HG02981 (cell line): ENCODE measurements around the gene TCEAL1.
"Not testable (repeated sequence)": the region's sequence is repeated elsewhere in the genome, so short reads cannot be mapped to it uniquely, and the experiment has no call there.

ENCODE experiments used
- ATAC-seq: cut with Tn5 transposase; IDR thresholded peaks from one replicate; pipeline ENCODE4 v1.9.1; 2021; ENCODE audit warnings: mild to moderate bottlenecking, moderate library complexity; ENCODE audit not compliant: unreplicated experiment

The TCEAL1 gene

DNA sequence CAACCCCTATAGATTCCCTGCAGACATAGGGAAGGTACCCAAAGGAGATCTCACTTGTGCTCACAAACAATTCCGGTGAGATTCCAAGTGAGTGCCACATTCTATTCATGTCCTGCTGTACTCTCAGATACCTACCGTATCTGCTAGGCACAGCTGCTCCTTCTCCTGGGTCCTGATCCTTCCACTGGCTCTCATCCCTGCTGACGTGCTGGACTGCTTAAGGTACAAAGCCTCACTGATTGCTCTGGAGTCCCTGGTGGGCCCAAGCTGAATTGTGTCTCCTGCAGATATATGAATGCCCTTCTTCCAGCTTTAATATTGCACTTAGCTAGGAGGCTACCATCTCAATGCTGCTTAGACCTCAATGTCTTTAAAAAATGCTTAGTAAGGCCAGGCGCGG, 2.4 kb downstream of the TCEAL1 start:
- no peak for ATAC-seq

DNA sequence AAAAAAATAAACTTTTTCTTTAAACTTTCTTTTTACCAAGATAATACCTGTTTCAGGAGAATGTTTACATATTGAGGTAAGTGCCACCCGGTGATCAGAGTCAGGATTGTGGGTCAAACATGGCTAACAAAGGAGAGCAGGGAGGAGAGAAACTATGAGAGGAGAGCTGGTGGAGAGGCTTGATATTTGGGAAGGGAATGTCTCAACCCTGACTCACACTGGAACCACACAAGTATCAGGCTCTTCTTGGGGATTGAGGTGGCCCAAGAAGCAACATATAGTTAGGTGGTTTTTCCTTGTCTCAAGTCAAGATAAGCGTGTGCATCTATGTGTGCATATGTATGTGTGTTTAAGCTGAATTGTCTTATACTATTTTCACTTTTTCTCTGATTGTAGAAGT, 6.7 kb downstream of the TCEAL1 start:
- ATAC-seq: no peak

DNA sequence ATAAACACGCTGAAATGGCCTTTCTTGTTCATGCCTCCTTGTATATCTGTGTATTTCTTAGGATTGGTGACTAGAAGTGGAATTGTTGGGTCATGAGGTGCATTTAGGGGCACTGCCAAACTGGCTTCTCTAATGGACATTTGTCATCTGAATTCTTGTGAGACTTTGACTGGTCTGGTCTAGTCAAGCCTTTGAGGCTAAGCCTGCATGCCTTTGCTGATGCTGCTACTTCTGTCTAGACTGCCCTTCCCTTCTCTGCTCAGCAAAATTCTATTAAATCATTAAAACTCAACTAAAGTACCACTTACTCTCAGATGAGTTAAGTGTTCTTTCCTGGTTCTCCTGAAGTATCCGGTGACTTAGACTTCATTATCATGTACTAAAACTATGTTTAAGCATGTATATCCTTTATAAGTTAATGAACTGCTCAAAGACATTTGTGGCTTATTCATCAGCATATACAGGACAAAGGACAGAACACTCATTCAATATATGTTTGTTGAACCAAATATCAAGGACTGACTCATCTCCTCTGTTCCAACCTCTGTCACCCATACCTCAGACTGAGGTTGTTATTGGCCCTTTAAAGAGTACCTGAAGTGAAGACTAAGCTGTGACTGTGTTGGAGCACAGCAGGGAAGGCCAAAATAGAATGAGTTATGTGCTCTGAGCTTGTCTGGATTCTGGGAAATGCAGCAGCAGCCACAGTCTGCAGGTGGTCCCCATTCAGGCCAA, 9.0 kb downstream of the TCEAL1 start:
- ATAC-seq: no peak

DNA sequence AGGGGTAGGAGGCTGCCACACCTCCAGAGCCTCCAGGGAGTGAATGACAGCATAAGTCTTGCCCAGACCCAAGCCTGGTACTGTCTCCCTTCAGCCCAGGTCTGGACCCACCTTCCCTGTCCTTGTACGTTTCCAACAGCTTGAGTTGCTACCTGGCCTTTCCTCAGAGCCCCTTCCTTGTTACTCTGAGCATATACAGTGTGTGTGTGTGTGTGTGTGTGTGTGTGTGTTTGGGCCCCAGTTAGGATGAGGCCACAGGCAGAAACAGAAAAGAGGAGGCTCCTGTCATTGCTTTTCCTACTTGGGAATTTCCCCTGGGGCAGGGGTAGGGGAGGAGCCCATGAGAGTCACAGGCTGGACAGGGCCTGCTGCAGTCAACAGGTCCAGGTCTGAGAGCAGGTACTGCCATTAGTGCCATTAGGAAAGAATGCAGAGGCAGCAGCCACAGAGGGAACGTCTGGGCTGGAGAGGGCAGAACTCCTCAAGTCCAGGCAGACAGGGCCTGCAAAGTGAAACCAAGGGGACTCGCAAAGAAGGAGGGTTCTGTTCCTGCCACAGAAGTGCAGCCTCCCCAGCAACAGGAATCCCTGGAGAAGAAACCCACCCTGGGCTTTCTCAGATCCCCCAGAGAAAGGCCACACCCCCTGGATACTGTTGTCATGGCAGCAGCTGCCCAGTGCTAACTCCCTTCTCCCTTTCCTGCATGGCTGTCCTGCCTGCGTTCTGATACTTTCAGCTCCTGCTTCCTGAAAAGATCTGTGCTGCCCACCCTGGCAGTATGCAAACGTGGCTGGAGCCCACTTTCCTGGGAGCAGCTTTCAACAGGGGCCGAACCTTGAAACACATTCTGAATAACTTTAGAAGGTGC, 9.9 kb downstream of the TCEAL1 start:
- not testable (repeated sequence) for ATAC-seq

DNA sequence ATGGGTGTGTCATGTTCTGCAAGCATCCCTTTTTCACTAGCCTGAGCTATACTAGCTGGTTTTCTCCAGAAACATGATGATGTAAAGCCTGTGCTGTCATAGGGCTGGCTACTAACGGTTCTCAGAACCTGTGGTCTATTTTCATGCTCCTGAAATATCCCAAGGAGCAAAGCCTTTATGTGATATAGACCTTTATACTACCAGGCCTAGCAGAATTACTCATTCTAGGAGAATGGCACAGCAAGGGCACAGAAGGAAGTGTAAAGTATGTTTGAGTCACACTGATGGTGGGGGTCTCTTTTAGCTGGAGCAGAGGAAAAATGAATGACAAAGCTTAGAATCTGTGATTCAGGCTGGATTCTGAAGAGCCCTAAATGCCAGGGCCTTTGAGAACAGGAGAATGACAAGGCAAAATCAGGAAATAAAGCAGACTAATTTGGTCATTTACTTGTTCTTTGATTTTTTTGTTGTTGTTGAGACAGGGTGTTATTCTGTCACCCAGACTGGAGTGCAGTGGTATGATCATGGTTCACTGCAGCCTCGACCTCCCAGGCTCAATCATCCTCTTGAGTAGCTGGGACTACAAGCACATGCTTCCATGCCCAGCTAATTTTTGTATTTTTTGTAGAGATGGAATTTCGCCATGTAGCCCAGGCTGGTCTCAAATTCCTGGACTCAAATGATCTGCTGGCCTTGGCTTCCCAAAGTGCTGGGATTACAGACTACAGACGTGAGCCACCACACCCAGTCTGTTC, 11.8 kb downstream of the TCEAL1 start:
- no peak for ATAC-seq

DNA sequence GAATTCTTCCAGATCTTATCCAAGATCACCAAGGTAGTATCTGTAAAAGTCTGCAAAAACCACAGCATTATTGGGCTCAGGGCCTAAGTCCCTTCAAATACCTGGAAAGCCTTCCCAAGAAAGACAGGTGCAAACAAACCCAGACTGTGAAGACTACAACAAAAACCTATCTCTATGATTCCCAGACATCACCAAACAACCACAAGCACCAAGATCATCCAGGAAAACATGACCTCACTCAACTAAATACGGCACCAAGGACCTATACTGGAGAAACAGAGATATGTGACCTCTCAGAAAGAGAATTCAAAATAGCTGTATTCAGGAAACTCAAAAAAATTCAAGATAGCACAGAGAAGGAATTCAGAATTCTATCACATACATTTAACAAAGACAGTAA, 15.3 kb downstream of the TCEAL1 start:
- ATAC-seq: no peak

DNA sequence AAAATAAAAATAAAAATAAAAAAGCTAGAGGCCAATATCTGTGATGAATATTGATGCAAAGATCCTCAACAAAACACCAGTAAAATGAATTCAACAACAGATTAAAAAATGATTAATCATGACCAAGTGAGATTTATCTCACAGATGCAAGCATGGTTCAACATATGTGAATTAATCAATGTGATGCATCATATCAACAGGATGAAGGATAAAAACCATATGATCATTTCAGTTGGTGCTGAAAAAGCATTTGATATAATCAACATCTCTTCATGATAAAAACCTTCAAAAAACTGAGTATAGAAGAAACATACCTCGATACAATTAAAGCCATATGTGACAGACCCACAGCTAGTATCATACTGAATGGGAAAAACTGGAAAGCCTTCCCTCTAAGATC, 18.9 kb downstream of the TCEAL1 start:
- ATAC-seq: no peak

DNA sequence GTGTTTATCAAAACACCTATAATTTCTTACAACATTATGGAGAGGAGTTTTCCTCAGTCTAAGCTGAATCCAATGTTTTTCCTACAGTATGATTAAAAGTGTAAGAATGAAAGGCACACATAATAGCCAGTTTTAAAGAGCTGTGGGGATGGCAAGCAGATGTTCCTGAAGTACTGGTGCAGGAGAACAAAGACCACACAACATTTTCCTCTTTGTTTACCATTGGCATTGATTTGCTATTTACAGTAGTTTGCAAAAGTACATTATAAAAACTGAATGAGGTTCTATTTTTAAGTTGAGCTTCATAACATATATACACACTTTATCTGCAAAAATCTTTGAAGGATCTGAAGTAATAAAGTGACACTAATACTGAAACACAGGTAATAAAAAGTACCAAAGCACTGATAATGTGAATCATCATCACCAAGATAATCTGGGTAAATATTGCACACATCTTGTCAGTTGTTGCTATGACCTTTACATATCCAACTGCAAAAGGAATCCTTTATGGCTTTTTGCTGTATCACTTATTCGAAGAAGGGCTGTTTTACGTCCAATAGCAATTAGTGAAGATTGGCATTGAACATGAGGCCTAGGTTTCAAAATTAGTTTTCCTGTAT, 22.5 kb downstream of the TCEAL1 start:
- ATAC-seq: no peak

DNA sequence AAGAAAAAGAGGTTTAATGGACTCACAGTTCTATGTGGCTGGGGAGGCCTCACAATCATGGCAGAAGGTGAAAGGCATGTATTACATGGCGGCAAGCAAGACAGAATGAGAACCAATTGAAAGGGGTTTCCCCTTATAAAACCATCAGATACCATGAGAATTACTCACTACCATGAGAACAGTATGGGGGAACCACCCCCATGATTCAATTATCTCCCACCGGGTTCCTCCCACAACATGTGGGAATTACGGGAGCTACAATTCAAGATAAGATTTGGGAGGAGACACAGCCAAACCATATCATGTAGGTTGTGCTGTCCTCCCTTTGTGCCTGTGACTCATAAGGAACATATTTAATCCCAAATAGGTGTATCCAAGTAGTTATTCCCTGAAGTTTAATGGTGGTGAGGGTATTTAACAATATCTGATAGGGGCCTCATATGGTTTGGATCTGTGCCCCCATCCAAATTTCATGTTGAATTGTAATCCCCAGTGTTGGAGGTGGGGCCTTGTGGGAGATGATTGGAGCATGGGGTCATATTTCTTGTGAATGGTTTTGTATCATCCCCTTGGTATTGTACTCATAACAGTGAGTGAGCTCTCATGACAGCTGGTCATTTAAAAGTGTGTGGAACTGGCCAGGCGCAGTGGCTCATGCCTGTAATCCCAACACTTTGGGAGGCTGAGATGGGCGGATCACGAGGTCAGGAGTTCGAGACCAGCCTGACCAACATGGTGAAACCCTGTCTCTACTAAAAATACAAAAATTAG, 26.6 kb downstream of the TCEAL1 start:
- ATAC-seq: not testable (repeated sequence)

DNA sequence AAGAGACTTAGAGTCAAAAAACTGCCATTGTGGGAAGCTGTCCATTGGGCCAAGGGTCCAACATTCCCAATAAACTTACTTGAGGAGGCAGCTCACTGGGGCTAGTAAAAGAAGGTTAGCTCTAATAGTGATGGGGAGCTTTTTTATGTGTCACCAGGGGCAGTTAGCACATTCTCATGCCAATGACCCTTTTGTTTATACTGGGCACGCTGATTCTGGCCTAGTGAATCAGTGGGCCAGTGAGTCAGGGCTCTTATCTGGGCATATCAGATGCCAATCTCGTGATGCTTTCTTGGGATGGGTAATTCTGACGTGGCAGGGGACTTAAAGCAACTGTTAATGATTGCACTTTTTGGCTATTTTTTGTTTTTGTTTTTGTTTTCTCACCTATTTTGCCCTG, 27.8 kb downstream of the TCEAL1 start:
- ATAC-seq: no peak

DNA sequence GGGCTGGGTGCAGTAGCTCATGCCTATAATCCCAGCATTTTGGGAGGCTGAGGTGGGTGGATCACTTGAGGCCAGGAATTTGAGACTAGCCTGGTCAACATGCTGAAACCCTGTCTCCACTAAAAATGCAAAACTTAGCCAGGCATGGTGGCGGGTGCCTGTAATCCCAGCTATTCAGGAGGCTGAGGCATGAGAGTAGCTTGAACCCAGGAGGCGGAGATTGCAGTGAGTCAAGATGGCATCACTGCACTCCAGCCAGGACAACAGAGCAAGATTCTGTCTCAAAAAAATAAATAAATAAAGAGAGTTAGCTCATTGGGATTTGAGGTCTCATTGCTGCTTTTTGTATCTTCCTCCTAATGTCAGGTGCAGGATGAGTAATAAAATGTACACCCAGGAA, 28.3 kb downstream of the TCEAL1 start:
- ATAC-seq: not testable (repeated sequence)

DNA sequence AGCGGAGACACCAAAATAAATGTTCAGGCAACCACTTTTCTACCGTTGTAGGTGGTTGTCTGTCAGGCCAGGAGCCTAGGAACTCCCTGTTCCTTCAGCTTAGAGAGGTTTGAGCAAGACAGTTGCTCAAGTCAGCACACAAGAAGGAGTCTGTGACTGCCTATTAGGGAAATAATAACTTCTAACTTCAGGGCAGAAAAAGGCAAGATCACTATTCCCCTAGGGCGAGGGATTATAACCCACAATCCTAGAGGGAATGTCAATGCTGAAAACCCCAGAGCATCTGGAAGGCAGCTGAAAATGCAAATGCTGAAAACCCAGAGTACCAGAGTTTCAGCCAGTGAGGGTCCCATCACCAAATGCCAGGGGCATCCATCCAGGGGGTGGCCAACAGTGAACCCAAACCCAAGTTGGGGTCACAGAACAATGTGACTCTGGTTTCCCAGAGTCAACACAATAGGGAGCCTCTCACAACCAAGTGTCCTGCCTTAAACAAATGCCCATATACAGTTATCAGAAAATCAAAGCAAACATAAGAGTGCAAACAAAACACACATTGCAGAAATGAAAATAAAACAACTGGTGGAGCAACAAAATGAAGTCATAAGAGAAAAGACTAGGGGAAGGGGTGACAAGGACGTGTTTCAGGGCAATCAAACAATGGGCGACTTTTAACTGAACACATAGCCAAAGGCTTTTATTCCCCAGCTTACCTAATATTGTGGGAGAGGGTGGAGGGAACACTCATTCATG, 30.1 kb downstream of the TCEAL1 start:
- ATAC-seq: no peak

DNA sequence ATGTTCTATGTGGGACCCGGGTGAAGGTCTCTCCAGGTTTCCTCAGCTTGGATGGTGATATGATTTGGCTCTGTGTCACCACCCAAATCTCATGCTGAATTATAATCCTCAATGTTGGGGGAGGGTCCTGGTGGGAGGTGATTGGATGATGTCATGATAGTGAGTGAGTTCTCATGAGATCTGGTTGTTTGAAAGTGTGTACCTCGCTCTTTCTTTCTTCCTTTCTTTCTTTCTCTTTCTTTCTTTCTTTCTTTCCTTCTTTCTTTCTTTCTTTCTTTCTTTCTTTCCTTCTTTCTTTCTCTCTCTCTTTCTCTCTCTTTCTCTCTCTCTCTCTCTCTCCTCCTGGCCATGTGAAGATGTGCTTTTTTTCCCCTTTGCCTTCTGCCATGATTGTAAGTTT, 30.7 kb downstream of the TCEAL1 start:
- not testable (repeated sequence) for ATAC-seq

DNA sequence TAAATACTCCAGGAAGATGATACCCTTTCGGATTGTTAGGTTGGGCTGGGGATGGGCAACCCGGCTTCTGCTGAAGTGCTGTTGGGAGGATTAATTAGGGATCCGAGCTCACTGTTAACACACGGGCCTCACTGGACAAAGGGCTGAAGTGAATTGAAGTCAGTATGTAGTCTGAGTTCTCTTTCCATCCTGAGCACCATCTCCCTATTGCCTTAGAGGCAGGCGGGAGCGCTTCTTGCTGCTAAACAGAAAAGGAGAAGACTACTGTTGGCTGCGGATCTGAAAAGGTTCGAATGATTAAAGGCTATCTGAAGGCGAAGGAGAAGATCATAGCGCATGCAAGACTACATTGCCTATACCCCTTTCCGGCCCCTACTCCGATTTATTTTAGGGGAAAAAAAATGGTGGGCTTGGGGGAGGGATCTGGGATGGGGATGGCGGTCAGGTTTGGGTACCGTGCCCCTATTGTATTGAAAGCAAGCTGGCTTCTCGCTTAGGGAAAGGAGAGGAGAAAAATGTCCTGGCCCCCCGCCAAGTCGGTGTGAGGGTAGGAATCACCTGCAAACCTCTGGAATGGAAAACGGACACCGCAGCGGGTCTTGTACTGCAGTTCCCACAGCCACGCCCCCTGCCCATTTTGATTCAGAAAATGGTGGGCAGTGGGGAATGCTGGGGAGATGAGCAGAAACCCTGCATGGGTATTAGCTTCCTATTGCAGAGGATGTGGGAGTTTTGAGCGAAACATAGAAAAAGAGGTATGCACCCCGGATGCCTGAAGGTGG, 35.4 kb downstream of the TCEAL1 start:
- ATAC-seq: no peak

DNA sequence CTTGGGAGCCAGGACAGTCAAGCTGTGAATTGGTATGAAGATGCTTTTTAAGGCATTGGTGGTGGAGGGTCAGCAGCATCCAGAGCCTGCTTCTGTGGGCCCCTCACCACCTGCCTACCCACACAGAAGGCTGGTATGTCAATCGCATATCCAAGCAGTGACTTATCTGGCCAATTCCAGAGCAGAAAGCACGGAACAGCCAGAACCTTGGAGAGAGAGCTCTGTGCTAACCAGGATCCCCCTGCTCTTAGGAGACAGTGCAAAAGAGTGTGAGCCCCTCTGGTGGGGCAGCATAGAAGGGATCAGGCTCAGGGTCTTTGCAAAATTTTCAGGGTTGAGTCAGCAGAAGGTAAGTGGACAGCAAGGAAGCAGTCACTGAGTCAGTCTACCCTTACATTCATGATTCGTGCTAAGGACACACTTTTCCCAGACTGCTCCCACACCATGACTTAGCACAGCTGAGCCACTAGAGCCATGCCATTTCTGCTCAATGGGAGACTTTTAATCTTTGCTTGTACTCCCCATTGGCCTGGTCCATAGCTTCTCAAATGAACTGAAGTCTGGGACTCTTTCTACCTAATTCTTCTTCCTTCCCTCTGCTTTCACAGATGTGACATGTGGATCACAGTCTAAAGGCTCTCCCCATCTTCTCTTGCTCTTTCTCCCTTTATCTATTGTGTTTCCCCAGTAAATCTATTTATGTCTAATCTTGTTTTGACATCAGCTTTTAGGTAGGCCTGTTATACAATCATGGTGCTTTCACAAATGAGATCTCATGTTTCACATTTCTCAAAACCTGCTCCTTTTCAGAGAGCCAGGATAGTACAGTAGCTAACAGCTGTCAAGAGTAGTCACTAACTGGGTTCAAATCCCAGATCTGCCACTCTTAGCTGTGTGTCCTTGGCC, 37.7 kb downstream of the TCEAL1 start:
- no peak for ATAC-seq

DNA sequence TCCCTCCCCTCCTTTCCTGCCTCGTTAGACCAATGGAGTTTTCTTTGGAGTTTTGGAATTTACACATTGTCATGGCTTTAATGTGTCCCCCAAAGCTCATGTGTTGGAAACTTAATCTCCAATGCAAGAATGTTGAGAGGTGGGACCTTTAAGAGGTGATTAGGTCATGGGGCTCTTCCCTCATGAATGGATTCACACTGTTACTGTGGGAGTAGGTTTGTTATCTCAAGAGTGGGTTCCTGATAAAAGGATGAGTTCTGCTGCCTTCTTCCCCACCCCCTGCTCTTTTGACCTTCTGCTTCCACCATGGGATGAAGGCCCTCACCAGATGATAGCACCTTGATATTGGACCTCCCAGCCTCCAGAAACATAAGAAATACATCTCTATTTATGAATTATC, 41.0 kb downstream of the TCEAL1 start:
- ATAC-seq: no peak

DNA sequence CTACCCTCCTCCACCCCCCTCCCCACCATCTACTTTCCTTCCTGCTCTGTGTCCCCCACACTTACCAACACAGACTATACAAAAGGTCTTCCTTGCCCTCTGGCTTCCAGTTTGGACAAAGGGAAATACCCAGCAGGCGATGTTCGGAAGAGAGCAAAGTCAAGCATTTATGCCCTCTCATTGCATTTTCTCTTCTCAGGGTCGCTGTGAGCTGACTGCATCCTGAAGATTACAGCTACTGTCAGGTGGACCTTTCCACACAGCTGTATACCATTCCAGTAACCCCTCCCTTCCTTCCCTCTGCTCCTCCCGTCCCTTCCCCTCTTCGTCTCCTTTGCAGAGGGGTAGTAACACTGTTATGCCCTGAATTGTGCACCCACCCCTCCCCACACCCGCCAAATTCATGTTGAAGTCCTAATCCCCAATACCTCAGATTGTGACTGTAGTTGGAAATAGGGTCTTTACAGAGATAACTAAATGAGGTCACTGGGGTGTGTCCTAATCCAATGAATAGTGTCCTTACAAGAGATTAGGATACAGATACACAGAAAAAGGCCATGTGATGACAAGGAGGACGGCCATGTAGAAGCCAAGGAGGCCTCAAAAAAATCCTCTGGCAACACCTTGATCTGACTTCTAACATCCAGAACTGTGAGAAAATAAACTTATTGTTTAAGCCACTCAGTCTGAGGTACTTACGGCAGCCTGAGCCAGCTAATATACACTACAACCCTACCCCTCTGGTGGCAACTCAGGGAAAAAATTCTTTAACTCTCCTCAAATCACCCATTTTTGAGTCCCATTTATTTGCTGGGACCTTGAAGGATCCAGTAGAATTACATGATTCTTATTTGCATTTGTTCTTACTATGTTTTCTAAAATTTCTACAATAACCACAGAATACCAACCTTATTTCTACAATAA, 46.0 kb downstream of the TCEAL1 start:
- ATAC-seq: no peak
